ENCODE results near the gene TMEM184B.

DNA sequence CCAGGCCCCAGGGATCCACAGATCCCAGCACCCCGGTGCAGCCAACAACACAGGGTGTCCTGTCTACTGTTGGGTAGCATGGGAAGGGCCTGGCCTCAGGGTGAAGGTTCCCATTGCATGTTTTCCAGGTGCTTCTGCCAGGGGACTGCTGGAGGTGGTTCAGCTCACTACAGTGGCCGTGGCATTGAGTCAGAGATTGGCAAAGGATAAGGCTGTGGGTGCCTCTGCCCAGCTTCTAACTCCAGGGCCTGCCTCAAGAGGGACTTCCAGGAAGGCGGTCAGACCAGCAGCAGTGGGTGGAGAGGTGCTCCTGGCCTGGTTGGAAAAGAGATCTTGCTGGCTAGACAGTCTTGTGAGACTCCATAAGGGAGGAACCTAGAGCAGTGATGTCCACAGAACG, 23.6 kb upstream of the TMEM184B start:
- no peak for TF ChIP-seq CTCF (IDR thresholded peaks at IDR 0.05; ENCODE audit: control extremely low read depth in 1 of 3, insufficient read depth in 1 of 3, low read depth in 1 of 3, low read length in 3 of 3)
- TF ChIP-seq TBP (IDR thresholded peaks at IDR 0.05; ENCODE audit: low read depth, low read length): no peak
- TF ChIP-seq FOSL1 (IDR thresholded peaks at IDR 0.05; ENCODE audit: insufficient read depth, low read depth, low read length): no peak
- no peak for TF ChIP-seq RAD21 (IDR thresholded peaks at IDR 0.05 in 1 of 2, conservative IDR thresholded peaks at IDR 0.05 in 1 of 2; ENCODE audit: low read depth in 2 of 2, low read length in 2 of 2)
- no peak for TF ChIP-seq GTF2F1 (IDR thresholded peaks at IDR 0.05; ENCODE audit: borderline replicate concordance, low read depth, low read length)
- no peak for TF ChIP-seq JUN (IDR thresholded peaks at IDR 0.05; ENCODE audit: low read depth, low read length)
- no peak for TF ChIP-seq PHF8 (conservative IDR thresholded peaks at IDR 0.05; ENCODE audit: low read depth, low read length)
- no peak for TF ChIP-seq ZNF274 (IDR thresholded peaks at IDR 0.05; ENCODE audit: borderline replicate concordance, extremely low read depth, low read length)
- no peak for TF ChIP-seq TAF1 (IDR thresholded peaks at IDR 0.05; ENCODE audit: low read depth, low read length)
